Esophagus squamous epithelium (tissue), 4 donors: ENCODE results near the gene RALGPS1.

Experiments used
- CTCF ChIP-seq, 6 experiments: fragments of 450-650 bp in 4 of 6; fragments of 200-600 bp in 2 of 6; sonication (generic) in 2 of 6; IDR thresholded peaks; one replicate each; pipeline ENCODE4 v1.5.1; 2016 to 2019; ENCODE audit warnings: antibody characterized with exemption in 6 of 6, mild to moderate bottlenecking in 4 of 6, moderate library complexity in 4 of 6
- POLR2A ChIP-seq, 4 donors: fragments of 450-650 bp; IDR thresholded peaks; one replicate each; pipeline ENCODE4 v1.6.1; 2017; ENCODE audit warnings: antibody characterized with exemption in 4 of 4, mild to moderate bottlenecking in 4 of 4, moderate library complexity in 3 of 4

- TF ChIP-seq CTCF (IDR thresholded peaks at IDR 0.05) (no peak), POLR2A (IDR thresholded peaks at IDR 0.05) (no peak)
Measured at GRCh38 chr9:126979461-126979860, 64.9 kb downstream of the RALGPS1 start.
